ENCODE results near the gene ANKRD30B. TPM values are rescaled to one million over a fixed set of nuclear protein-coding genes. Genes with fewer than 3 reads are reported as not detected.
"Not testable (repeated sequence)": the region's sequence is repeated elsewhere in the genome, so short reads cannot be mapped to it uniquely, and the experiment has no call there.

ANKRD30B gene
- total RNA-seq: not detected in 2 replicates

- Mint-ChIP-seq H3K4me1 (ENCODE audit: low read depth) (no peaks in the 10 kb centered on the region), H3K4me3 (no peak within 1 kb of the TSS), H3K27me3 (ENCODE audit: insufficient read depth) (peaks cover 3% of the 10 kb centered on the region), H3K27ac (no peak within 1 kb of the TSS), H3K36me3 (ENCODE audit: low read depth) (no peaks in the 10 kb centered on the region), H3K9me3 (no peaks in the 10 kb centered on the region)
- intact Hi-C loops (cut with micrococcal nuclease): no loop called here
- DNase-seq (ENCODE audit: low spot score): no peak
Observed at GRCh38 chr18:14747513-14748474, at the start of gene ANKRD30B. ANKRD30B (plus strand) TSS chr18:14748172; CDS start chr18:14748420, 248 bp downstream.

- H3K36me3 Mint-ChIP-seq (ENCODE audit: low read depth); DNase-seq (ENCODE audit: low spot score); H3K27me3 Mint-ChIP-seq (ENCODE audit: insufficient read depth); H3K4me1 Mint-ChIP-seq (ENCODE audit: low read depth); intact Hi-C loops (cut with micrococcal nuclease); H3K9me3 Mint-ChIP-seq; H3K27ac Mint-ChIP-seq; H3K4me3 Mint-ChIP-seq: not testable (repeated sequence)
Observed at GRCh38 chr18:14701286-14702040, 46.5 kb upstream of the ANKRD30B start.

GRCh38 chr18:14709761-14710160 is 38.2 kb upstream of the ANKRD30B start:
- H3K27ac Mint-ChIP-seq; intact Hi-C loops (cut with micrococcal nuclease); H3K4me3 Mint-ChIP-seq; H3K36me3 Mint-ChIP-seq (ENCODE audit: low read depth); H3K9me3 Mint-ChIP-seq; H3K27me3 Mint-ChIP-seq (ENCODE audit: insufficient read depth); H3K4me1 Mint-ChIP-seq (ENCODE audit: low read depth); DNase-seq (ENCODE audit: low spot score): not testable (repeated sequence)

GRCh38 chr18:14721569-14721968 is 26.4 kb upstream of the ANKRD30B start:
- H3K4me1 Mint-ChIP-seq (ENCODE audit: low read depth); H3K9me3 Mint-ChIP-seq; H3K36me3 Mint-ChIP-seq (ENCODE audit: low read depth); intact Hi-C loops (cut with micrococcal nuclease); H3K4me3 Mint-ChIP-seq; H3K27me3 Mint-ChIP-seq (ENCODE audit: insufficient read depth); DNase-seq (ENCODE audit: low spot score); H3K27ac Mint-ChIP-seq: not testable (repeated sequence)

GRCh38 chr18:14739056-14739455 is 8.9 kb upstream of the ANKRD30B start:
- intact Hi-C loops (cut with micrococcal nuclease); H3K9me3 Mint-ChIP-seq; H3K27ac Mint-ChIP-seq; H3K36me3 Mint-ChIP-seq (ENCODE audit: low read depth); H3K4me3 Mint-ChIP-seq; DNase-seq (ENCODE audit: low spot score); H3K27me3 Mint-ChIP-seq (ENCODE audit: insufficient read depth); H3K4me1 Mint-ChIP-seq (ENCODE audit: low read depth): not testable (repeated sequence)

GRCh38 chr18:14746897-14747296 is 1.1 kb upstream of the ANKRD30B start:
- no peaks in the 10 kb centered on the region for H3K4me1 Mint-ChIP-seq (ENCODE audit: low read depth)
- H3K4me3 Mint-ChIP-seq: no peak overlapping the region
- H3K9me3 Mint-ChIP-seq: no peaks in the 10 kb centered on the region
- no peak for DNase-seq (ENCODE audit: low spot score)
- no peaks in the 10 kb centered on the region for H3K36me3 Mint-ChIP-seq (ENCODE audit: low read depth)
- intact Hi-C loops (cut with micrococcal nuclease): no loop called here
- H3K27me3 Mint-ChIP-seq (ENCODE audit: insufficient read depth): peaks cover 3% of the 10 kb centered on the region
- H3K27ac Mint-ChIP-seq: no peak overlapping the region

- intact Hi-C loops (cut with micrococcal nuclease): no loop called here
Observed at GRCh38 chr18:14748496-14748895, 524 bp downstream of the ANKRD30B start.

GRCh38 chr18:14763566-14763965 is 15.6 kb downstream of the ANKRD30B start:
- H3K27me3 Mint-ChIP-seq (ENCODE audit: insufficient read depth); H3K4me3 Mint-ChIP-seq; H3K9me3 Mint-ChIP-seq; H3K27ac Mint-ChIP-seq; H3K36me3 Mint-ChIP-seq (ENCODE audit: low read depth); DNase-seq (ENCODE audit: low spot score); intact Hi-C loops (cut with micrococcal nuclease); H3K4me1 Mint-ChIP-seq (ENCODE audit: low read depth): not testable (repeated sequence)

More at GRCh38 chr18:14748496-14748895, 524 bp downstream of the ANKRD30B start:
- no peak overlapping the region for H3K27ac Mint-ChIP-seq
- H3K9me3 Mint-ChIP-seq: no peaks in the 10 kb centered on the region
- peaks cover 3% of the 10 kb centered on the region for H3K27me3 Mint-ChIP-seq (ENCODE audit: insufficient read depth)
- no peak for DNase-seq (ENCODE audit: low spot score)
- H3K4me3 Mint-ChIP-seq: no peak overlapping the region
- H3K4me1 Mint-ChIP-seq (ENCODE audit: low read depth): no peaks in the 10 kb centered on the region
- H3K36me3 Mint-ChIP-seq (ENCODE audit: low read depth): no peaks in the 10 kb centered on the region

- Mint-ChIP-seq H3K9me3 (peaks cover 3% of the 10 kb centered on the region), H3K27me3 (ENCODE audit: insufficient read depth) (no peaks in the 10 kb centered on the region), H3K27ac (no peak overlapping the region), H3K36me3 (ENCODE audit: low read depth) (no peaks in the 10 kb centered on the region), H3K4me1 (ENCODE audit: low read depth) (no peaks in the 10 kb centered on the region), H3K4me3 (no peak overlapping the region)
- no peak for DNase-seq (ENCODE audit: low spot score)
- intact Hi-C loops (cut with micrococcal nuclease): no loop called here
Observed at GRCh38 chr18:14767474-14767873, 19.5 kb downstream of the ANKRD30B start.

- H3K4me1 Mint-ChIP-seq (ENCODE audit: low read depth): no peaks in the 10 kb centered on the region
- DNase-seq (ENCODE audit: low spot score): no peak
- intact Hi-C loops (cut with micrococcal nuclease): no loop called here
- H3K27ac Mint-ChIP-seq: no peak overlapping the region
- no peaks in the 10 kb centered on the region for H3K36me3 Mint-ChIP-seq (ENCODE audit: low read depth)
- no peaks in the 10 kb centered on the region for H3K27me3 Mint-ChIP-seq (ENCODE audit: insufficient read depth)
- no peak overlapping the region for H3K4me3 Mint-ChIP-seq
- peaks cover 3% of the 10 kb centered on the region for H3K9me3 Mint-ChIP-seq
Observed at GRCh38 chr18:14768241-14768640, 20.3 kb downstream of the ANKRD30B start.

GRCh38 chr18:14769381-14769780 is 21.4 kb downstream of the ANKRD30B start:
- no peak for DNase-seq (ENCODE audit: low spot score)
- no peaks in the 10 kb centered on the region for H3K4me1 Mint-ChIP-seq (ENCODE audit: low read depth)
- no peak overlapping the region for H3K4me3 Mint-ChIP-seq
- H3K9me3 Mint-ChIP-seq: peaks cover 3% of the 10 kb centered on the region
- no peaks in the 10 kb centered on the region for H3K36me3 Mint-ChIP-seq (ENCODE audit: low read depth)
- H3K27me3 Mint-ChIP-seq (ENCODE audit: insufficient read depth): no peaks in the 10 kb centered on the region
- intact Hi-C loops (cut with micrococcal nuclease): no loop called here
- no peak overlapping the region for H3K27ac Mint-ChIP-seq

GRCh38 chr18:14776801-14777200 is 28.8 kb downstream of the ANKRD30B start:
- H3K36me3 Mint-ChIP-seq (ENCODE audit: low read depth): no peaks in the 10 kb centered on the region
- no peaks in the 10 kb centered on the region for H3K9me3 Mint-ChIP-seq
- no peak for DNase-seq (ENCODE audit: low spot score)
- no peak overlapping the region for H3K27ac Mint-ChIP-seq
- H3K4me3 Mint-ChIP-seq: no peak overlapping the region
- intact Hi-C loops (cut with micrococcal nuclease): no loop called here
- H3K4me1 Mint-ChIP-seq (ENCODE audit: low read depth): no peaks in the 10 kb centered on the region
- H3K27me3 Mint-ChIP-seq (ENCODE audit: insufficient read depth): no peaks in the 10 kb centered on the region

GRCh38 chr18:14781671-14782070 is 33.7 kb downstream of the ANKRD30B start:
- intact Hi-C loops (cut with micrococcal nuclease): no loop called here
- Mint-ChIP-seq H3K4me1 (ENCODE audit: low read depth) (no peaks in the 10 kb centered on the region), H3K9me3 (no peaks in the 10 kb centered on the region), H3K27me3 (ENCODE audit: insufficient read depth) (no peaks in the 10 kb centered on the region), H3K27ac (no peak overlapping the region), H3K4me3 (no peak overlapping the region), H3K36me3 (ENCODE audit: low read depth) (no peaks in the 10 kb centered on the region)
- DNase-seq (ENCODE audit: low spot score): no peak
